ENCODE measurements around the gene GNG10. TPM values are rescaled to one million over a fixed set of nuclear protein-coding genes. Genes with fewer than 3 reads are reported as not detected.
A peak's percentile ranks its signal among the peaks of the same experiment; 100 is the strongest.

Gene GNG10
- total RNA-seq, 2 donors from 2014 or later = 66.1 to 93.1 TPM

DNA sequence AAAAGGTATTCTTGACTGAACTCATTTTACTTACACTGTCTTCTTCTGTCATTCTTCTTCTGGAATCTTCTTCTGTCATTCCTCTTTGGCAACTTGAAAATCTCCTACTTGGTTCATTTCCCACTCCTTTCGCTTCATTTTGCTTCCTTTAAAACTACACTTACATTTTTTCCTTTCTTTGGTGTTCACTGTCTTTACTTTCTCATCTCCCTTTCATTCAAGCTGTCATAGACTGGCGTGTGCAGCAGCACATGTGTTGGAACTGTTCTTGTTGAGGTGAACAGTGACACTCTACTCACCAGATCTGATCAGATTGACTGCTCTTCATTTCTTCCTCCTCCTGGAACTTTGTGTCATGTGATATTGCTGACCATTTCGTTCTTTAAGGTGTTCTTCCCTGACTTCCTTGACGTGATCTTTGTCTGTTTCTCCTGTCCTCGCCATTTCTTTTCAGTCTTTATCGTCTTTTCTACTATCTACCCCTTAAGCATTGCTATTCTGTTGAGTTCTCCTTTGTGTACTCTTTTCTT, 23.9 kb upstream of the GNG10 start:
- TF ChIP-seq CTCF (IDR thresholded peaks at IDR 0.05) = no peak
- Histone ChIP-seq H3K27me3 (replicated peaks; ENCODE audit: insufficient read depth) (no peaks in the 10 kb centered on the region), H3K4me3 (no peak overlapping the region), H3K27ac (no peak overlapping the region), H3K36me3 (no peaks in the 10 kb centered on the region), H3K4me1 (ENCODE audit: control insufficient read depth in 1 of 2, low read depth in 2 of 2) (peaks cover 0 to 18% of the 10 kb centered on the region in 2 donors), H3K9me3 (no peaks in the 10 kb centered on the region)
- no peak for ATAC-seq (ENCODE audit: insufficient number of reproducible peaks, low FRiP score, low read depth)
- no peak for DNase-seq (ENCODE audit: low spot score)

- TF ChIP-seq CTCF (IDR thresholded peaks at IDR 0.05) = no peak
- Histone ChIP-seq H3K27ac (no peak overlapping the region), H3K27me3 (replicated peaks; ENCODE audit: insufficient read depth) (no peaks in the 10 kb centered on the region), H3K4me3 (no peak overlapping the region), H3K36me3 (no peaks in the 10 kb centered on the region), H3K4me1 (ENCODE audit: control insufficient read depth in 1 of 2, low read depth in 2 of 2) (no peaks in the 10 kb centered on the region), H3K9me3 (no peaks in the 10 kb centered on the region)
- ATAC-seq (ENCODE audit: insufficient number of reproducible peaks, low FRiP score, low read depth) = no peak
- no peak for DNase-seq (ENCODE audit: low spot score)
These were observed 17.1 kb upstream of the GNG10 start for GRCh38 chr9:111644195-111644772.

DNA sequence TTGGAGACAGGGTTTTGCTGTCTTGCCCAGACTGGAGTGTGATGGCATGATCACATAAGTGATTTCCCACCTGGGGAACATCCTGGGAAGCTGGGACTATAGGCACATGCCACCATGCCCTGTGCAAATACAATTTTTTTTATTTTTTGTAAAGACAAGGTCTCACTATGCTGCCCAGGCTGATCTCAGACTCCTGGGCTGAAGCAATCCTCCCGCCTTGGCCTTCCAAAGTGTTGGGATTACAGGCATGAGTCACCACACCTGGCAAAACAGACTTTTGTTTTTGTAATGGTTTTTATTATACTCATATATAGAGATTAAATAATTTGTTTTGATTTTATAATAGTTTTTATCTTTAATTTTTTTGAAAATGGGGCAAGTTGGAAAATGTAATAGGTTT, 15.6 kb upstream of the GNG10 start:
- no peak for DNase-seq (ENCODE audit: low spot score)
- no peak for ATAC-seq (ENCODE audit: insufficient number of reproducible peaks, low FRiP score, low read depth)
- H3K27ac ChIP-seq = no peak overlapping the region

GRCh38 chr9:111646417-111646816, 15.0 kb upstream of the GNG10 start:
- no peak overlapping the region for H3K4me3 ChIP-seq
- H3K27me3 ChIP-seq (replicated peaks; ENCODE audit: insufficient read depth) = no peaks in the 10 kb centered on the region
- H3K36me3 ChIP-seq = no peaks in the 10 kb centered on the region
- no peak overlapping the region for H3K27ac ChIP-seq
- no peak for ATAC-seq (ENCODE audit: insufficient number of reproducible peaks, low FRiP score, low read depth)
- H3K9me3 ChIP-seq = no peaks in the 10 kb centered on the region
- no peaks in the 10 kb centered on the region for H3K4me1 ChIP-seq (ENCODE audit: control insufficient read depth in 1 of 2, low read depth in 2 of 2)
- TF ChIP-seq CTCF (IDR thresholded peaks at IDR 0.05) = no peak
- DNase-seq (ENCODE audit: low spot score) = no peak

More for the DNA sequence above, 15.6 kb upstream of the GNG10 start:
- Histone ChIP-seq H3K36me3 (no peaks in the 10 kb centered on the region), H3K9me3 (no peaks in the 10 kb centered on the region), H3K4me1 (ENCODE audit: control insufficient read depth in 1 of 2, low read depth in 2 of 2) (no peaks in the 10 kb centered on the region), H3K27me3 (replicated peaks; ENCODE audit: insufficient read depth) (no peaks in the 10 kb centered on the region), H3K4me3 (no peak overlapping the region)
- TF ChIP-seq CTCF (IDR thresholded peaks at IDR 0.05) = no peak

GRCh38 chr9:111648066-111648465, 13.3 kb upstream of the GNG10 start:
- TF ChIP-seq CTCF (IDR thresholded peaks at IDR 0.05) = no peak
- Histone ChIP-seq H3K9me3 (no peaks in the 10 kb centered on the region), H3K36me3 (no peaks in the 10 kb centered on the region), H3K27ac (peak overlapping the region in 1 of 2 donors; percentile 21), H3K4me3 (no peak overlapping the region), H3K27me3 (replicated peaks; ENCODE audit: insufficient read depth) (no peaks in the 10 kb centered on the region), H3K4me1 (ENCODE audit: control insufficient read depth in 1 of 2, low read depth in 2 of 2) (no peaks in the 10 kb centered on the region)
- ATAC-seq (ENCODE audit: insufficient number of reproducible peaks, low FRiP score, low read depth) (no peak), DNase-seq (ENCODE audit: low spot score) (no peak)

All from thoracic aorta (tissue), 2 donors.